CD4-positive, alpha-beta T cell (primary cell): ENCODE measurements around the gene PRR13. TPM values are rescaled to one million over a fixed set of nuclear protein-coding genes. Genes with fewer than 3 reads are reported as not detected.

Experiments used
- ATAC-seq: fragments of 200-7000 bp; cut with Tn5 transposase; one replicate; pipeline ENCODE4 v1.10.0; 2022; ENCODE audit warnings: mild to moderate bottlenecking; ENCODE audit not compliant: poor library complexity
- CTCF ChIA-PET: fragments of 350-600 bp; sonication (Branson Sonifier 250); formaldehyde crosslinking; loops from one replicate; lab custom pipeline; 2021; ENCODE audit warnings: antibody characterized with exemption, inconsistent platforms; lab: Charles Lee
- POLR2A ChIA-PET: fragments of 350-600 bp; sonication (Branson Sonifier 250); formaldehyde crosslinking; loops from one replicate; lab custom pipeline; 2021; ENCODE audit warnings: antibody characterized with exemption, inconsistent platforms; lab: Charles Lee
- DNase-seq, 14 experiments: peaks; one replicate each; pipeline ENCODE4 v3.0.0-alpha.2; 2013 to 2020; ENCODE audit warnings: mixed read lengths in 2 of 14
- H3K27ac ChIP-seq, 2 donors: one replicate each; pipeline versions ENCODE4 v1.5.1 to v1.7.0; 2013; ENCODE audit warnings: low read length in 2 of 2, low read depth in 1 of 2, mild to moderate bottlenecking in 1 of 2
- H3K27me3 ChIP-seq, 2 experiments: 1 replicate in 1 of 2; 2 replicates in 1 of 2; pipeline versions ENCODE4 v1.6.1 to v1.7.0; 2013; ENCODE audit warnings: low read length in 2 of 2, control low read depth in 1 of 2, mild to moderate bottlenecking in 1 of 2, moderate library complexity in 1 of 2; ENCODE audit not compliant: insufficient read depth in 2 of 2, control insufficient read depth in 1 of 2
- H3K36me3 ChIP-seq: one replicate; pipeline ENCODE4 v1.6.1; 2013; ENCODE audit warnings: low read length, control low read depth; ENCODE audit not compliant: insufficient read depth
- H3K4me1 ChIP-seq: one replicate; pipeline ENCODE4 v1.6.1; 2013; ENCODE audit warnings: low read length, control low read depth; ENCODE audit not compliant: insufficient read depth
- H3K4me3 ChIP-seq: one replicate; pipeline ENCODE4 v1.5.1; 2013; ENCODE audit warnings: mild to moderate bottlenecking, low read length, moderate library complexity
- H3K9me3 ChIP-seq, 2 experiments: 1 replicate in 1 of 2; 2 replicates in 1 of 2; pipeline versions ENCODE4 v1.6.1 to v1.7.0; 2013; ENCODE audit warnings: low read length in 2 of 2, mild to moderate bottlenecking in 2 of 2, control low read depth in 1 of 2, moderate library complexity in 1 of 2; ENCODE audit not compliant: control insufficient read depth in 1 of 2, insufficient read depth in 1 of 2
- H3K27ac Mint-ChIP-seq: one replicate; pipeline ENCODE4 v1.8.0; 2020; ENCODE audit warnings: mixed read lengths
- H3K27me3 Mint-ChIP-seq: one replicate; pipeline ENCODE4 v1.8.0; 2021; ENCODE audit warnings: mixed read lengths
- H3K36me3 Mint-ChIP-seq: one replicate; pipeline ENCODE4 v1.8.0; 2021; ENCODE audit warnings: low read depth, mixed read lengths
- H3K4me1 Mint-ChIP-seq: one replicate; pipeline ENCODE4 v1.8.0; 2021; ENCODE audit warnings: low read depth, mixed read lengths
- H3K4me3 Mint-ChIP-seq: one replicate; pipeline ENCODE4 v1.8.0; 2020; ENCODE audit warnings: mild to moderate bottlenecking, mixed read lengths
- H3K9me3 Mint-ChIP-seq: one replicate; pipeline ENCODE4 v1.8.0; 2020; ENCODE audit warnings: mixed read lengths
- CTCF ChIP-seq: fragments of 200-600 bp; IDR thresholded peaks from one replicate; pipeline ENCODE4 v1.8.0; 2022; ENCODE audit warnings: antibody characterized with exemption, mild to moderate bottlenecking
- intact Hi-C, 2 experiments: fragments of 100-400 bp; cut with DNase I in 1 of 2; cut with micrococcal nuclease in 1 of 2; formaldehyde crosslinking; loops; one replicate each; pipeline versions ENCODE4 v1.15.1 to v1.9.0; 2023 to 2025; cut with DNase I, micrococcal nuclease
- total RNA-seq, 174 experiments: library from RNA in 2 of 174; stranded (reverse) in 2 of 174; gene quantifications; one replicate each; pipeline ENCODE4 v1.2.3 and lab custom pipeline; 2021 to 2026

The PRR13 gene
- total RNA-seq, 2 experiments from 2014 or later, result 133 to 142 TPM

GRCh38 chr12:53423597-53423996 lies 17.9 kb upstream of the PRR13 start, which contains the start of gene AMHR2:
Gene AMHR2, plus strand, starts transcription at chr12:53423855. Its CDS starts 80 bp downstream, at chr12:53423935.
- no peaks in the 10 kb centered on the region for H3K36me3 ChIP-seq
- no peaks in the 10 kb centered on the region for H3K27me3 ChIP-seq
- no peak for TF ChIP-seq CTCF
- no peak within 1 kb of the TSS for H3K4me3 ChIP-seq
- Mint-ChIP-seq H3K27ac (no peak within 1 kb of the TSS), H3K9me3 (no peaks in the 10 kb centered on the region), H3K4me1 (peaks cover 16% of the 10 kb centered on the region), H3K36me3 (no peaks in the 10 kb centered on the region), H3K4me3 (no peak within 1 kb of the TSS), H3K27me3 (no peaks in the 10 kb centered on the region)
- H3K4me1 ChIP-seq, result peaks cover 5% of the 10 kb centered on the region
- no peak for ATAC-seq
- H3K27ac ChIP-seq, result no peak within 1 kb of the TSS
- H3K9me3 ChIP-seq, result no peaks in the 10 kb centered on the region
- DNase-seq, result no peak
- ChIA-PET POLR2A (no interaction called here), CTCF (no interaction called here)
- intact Hi-C loops, result loop anchor here in 1 of 2 experiments (5.0 kb wide), 1 partner anchor 41 kb away; the partner anchor contains the start of gene SP1

DNA sequence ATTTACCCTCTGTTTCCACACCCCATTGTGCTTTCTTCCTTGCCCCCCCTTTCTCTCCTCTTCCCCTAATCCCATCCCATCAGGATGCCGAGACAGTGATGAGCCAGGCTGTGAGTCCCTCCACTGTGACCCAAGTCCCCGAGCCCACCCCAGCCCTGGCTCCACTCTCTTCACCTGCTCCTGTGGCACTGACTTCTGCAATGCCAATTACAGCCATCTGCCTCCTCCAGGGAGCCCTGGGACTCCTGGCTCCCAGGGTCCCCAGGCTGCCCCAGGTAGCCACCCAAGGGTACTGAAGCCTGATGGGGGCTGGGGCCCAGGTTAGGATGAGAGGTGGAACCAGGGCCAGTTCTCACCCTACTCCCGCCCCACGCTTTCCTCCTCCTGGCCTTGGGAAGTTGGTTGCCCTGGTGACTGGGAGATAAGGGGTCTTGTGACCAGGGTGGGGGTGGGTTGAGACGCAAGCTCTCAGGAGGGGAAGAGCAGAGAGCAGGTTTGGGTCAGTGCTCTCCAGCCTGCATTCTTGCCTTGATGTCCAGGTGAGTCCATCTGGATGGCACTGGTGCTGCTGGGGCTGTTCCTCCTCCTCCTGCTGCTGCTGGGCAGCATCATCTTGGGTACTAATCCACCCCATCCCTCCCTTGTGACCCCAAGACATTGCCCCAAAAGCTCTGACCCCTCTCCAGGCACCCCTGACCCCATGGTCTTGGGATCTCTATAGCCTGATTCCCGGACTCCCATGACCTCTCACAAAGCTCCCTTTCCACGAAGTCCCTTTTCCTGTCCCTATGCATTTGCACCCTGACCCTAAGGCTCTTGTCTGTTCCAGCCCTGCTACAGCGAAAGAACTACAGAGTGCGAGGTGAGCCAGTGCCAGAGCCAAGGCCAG lies 16.7 kb upstream of the PRR13 start:
- ATAC-seq (no peak), DNase-seq (no peak)
- intact Hi-C loops, result loop anchor here in 1 of 2 experiments (5.0 kb wide), 1 partner anchor 43 kb away; the partner anchor contains the start of gene SP1
- Mint-ChIP-seq H3K9me3 (no peaks in the 10 kb centered on the region), H3K27me3 (no peaks in the 10 kb centered on the region), H3K27ac (no peak overlapping the region), H3K4me1 (peaks cover 7% of the 10 kb centered on the region), H3K36me3 (no peaks in the 10 kb centered on the region), H3K4me3 (no peak overlapping the region)
- H3K36me3 ChIP-seq, result no peaks in the 10 kb centered on the region
- H3K4me3 ChIP-seq, result no peak overlapping the region
- CTCF ChIA-PET, result interaction anchor here (1.5 kb wide), 1 partner anchor 73 kb away, joined by 4 read pairs; no protein-coding TSS in a partner anchor
- POLR2A ChIA-PET, result no interaction called here
- H3K27me3 ChIP-seq, result no peaks in the 10 kb centered on the region
- H3K27ac ChIP-seq, result no peak overlapping the region
- no peaks in the 10 kb centered on the region for H3K9me3 ChIP-seq
- peaks cover 5% of the 10 kb centered on the region for H3K4me1 ChIP-seq
- no peak for TF ChIP-seq CTCF

GRCh38 chr12:53425515-53426150 lies 15.9 kb upstream of the PRR13 start:
- ChIA-PET CTCF (interaction anchor here (1.5 kb wide), 1 partner anchor 73 kb away, joined by 4 read pairs; no protein-coding TSS in a partner anchor), POLR2A (no interaction called here)
- no peak for ATAC-seq
- TF ChIP-seq CTCF, result no peak
- H3K27me3 Mint-ChIP-seq, result no peaks in the 10 kb centered on the region
- no peak overlapping the region for H3K27ac Mint-ChIP-seq
- no peaks in the 10 kb centered on the region for H3K27me3 ChIP-seq
- H3K9me3 ChIP-seq, result no peaks in the 10 kb centered on the region
- H3K4me1 ChIP-seq, result peaks cover 5% of the 10 kb centered on the region
- H3K4me3 Mint-ChIP-seq, result no peak overlapping the region
- H3K36me3 Mint-ChIP-seq, result no peaks in the 10 kb centered on the region
- intact Hi-C loops, result no loop called here
- H3K9me3 Mint-ChIP-seq, result no peaks in the 10 kb centered on the region
- H3K4me1 Mint-ChIP-seq, result peaks cover 6% of the 10 kb centered on the region
- H3K27ac ChIP-seq, result no peak overlapping the region
- no peaks in the 10 kb centered on the region for H3K36me3 ChIP-seq
- H3K4me3 ChIP-seq, result no peak overlapping the region
- no peak for DNase-seq
